Measurements from ENCODE around the gene AIRE. TPM values are rescaled to one million over a fixed set of nuclear protein-coding genes. Genes with fewer than 3 reads are reported as not detected.

The AIRE gene
- total RNA-seq, 4 donors from 2014 or later: not detected

DNA sequence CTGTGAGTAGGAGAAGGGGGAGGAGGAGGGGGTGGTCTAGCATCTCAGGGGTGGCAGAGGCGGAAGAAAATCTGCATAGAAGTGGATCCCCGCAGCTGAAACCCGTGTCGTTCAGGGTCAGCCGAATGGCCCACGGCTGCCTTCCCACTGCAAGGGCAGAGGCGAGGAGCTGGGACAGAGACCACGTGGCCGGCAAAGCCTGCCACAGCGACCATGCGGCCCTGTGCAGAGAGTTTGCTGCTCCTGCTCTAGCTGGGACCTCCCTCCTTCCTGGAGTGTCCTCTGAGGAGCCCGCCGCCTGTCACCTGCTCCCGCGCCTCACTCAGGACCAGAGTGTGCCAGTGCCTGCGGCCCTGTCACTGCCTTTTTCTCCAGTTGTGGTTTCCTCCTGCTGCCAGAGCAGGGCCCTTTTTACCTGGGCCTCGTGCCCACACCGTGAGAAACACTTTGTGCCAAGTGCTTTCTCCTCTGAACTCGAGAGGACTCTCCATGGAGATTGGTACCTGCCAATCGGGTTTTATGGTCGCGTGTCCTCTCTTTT, 62.3 kb downstream of the AIRE start:
- no peaks in the 10 kb centered on the region for H3K9me3 ChIP-seq
- H3K4me3 ChIP-seq: no peak overlapping the region
- intact Hi-C loops (cut with DNase I): no loop called here
- TF ChIP-seq POLR2A (IDR thresholded peaks at IDR 0.05; ENCODE audit: low read depth): no peak
- no peak for TF ChIP-seq EP300 (IDR thresholded peaks at IDR 0.05)
- TF ChIP-seq, protein P1, sequence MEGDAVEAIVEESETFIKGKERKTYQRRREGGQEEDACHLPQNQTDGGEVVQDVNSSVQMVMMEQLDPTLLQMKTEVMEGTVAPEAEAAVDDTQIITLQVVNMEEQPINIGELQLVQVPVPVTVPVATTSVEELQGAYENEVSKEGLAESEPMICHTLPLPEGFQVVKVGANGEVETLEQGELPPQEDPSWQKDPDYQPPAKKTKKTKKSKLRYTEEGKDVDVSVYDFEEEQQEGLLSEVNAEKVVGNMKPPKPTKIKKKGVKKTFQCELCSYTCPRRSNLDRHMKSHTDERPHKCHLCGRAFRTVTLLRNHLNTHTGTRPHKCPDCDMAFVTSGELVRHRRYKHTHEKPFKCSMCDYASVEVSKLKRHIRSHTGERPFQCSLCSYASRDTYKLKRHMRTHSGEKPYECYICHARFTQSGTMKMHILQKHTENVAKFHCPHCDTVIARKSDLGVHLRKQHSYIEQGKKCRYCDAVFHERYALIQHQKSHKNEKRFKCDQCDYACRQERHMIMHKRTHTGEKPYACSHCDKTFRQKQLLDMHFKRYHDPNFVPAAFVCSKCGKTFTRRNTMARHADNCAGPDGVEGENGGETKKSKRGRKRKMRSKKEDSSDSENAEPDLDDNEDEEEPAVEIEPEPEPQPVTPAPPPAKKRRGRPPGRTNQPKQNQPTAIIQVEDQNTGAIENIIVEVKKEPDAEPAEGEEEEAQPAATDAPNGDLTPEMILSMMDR (IDR thresholded peaks at IDR 0.05): no peak
- no peak for TF ChIP-seq POLR2AphosphoS5 (IDR thresholded peaks at IDR 0.05)
- no peak overlapping the region for H3K27ac ChIP-seq (replicated peaks in 1 of 4)
- no peak for DNase-seq (ENCODE audit: extremely low spot score)
- peaks cover 0 to 18% (median 8%) of the 10 kb centered on the region in 4 donors for H3K4me1 ChIP-seq
- H3K27me3 ChIP-seq: peaks cover 0 to 79% (median 10%) of the 10 kb centered on the region in 4 donors
- no peaks in the 10 kb centered on the region for H3K36me3 ChIP-seq
- 48% methylated on average over 14 of the region's 22 CpGs for WGBS

Small RNAs within 50 kb of the gene (small RNA-seq; reads per million reads assigned to genes)
- gene AP001059.3: 0 reads per million in 3 donors

Other genes with a start within 250 kb of the AIRE start
- gene PWP2, start 178.5 kb upstream of the AIRE start, total RNA-seq: 10 to 100 TPM in 1 of 4 donors, 1 to 10 TPM in 3; 1.9 to 10.8 (median 6.7) TPM
- gene GATD3, start 152.2 kb upstream of the AIRE start, total RNA-seq: 10 to 100 TPM in 2 of 4 donors, 1 to 10 TPM in 2; 4.3 to 31.6 (median 9.0) TPM
- 1 to 10 TPM in 2 of 4 donors, under 1 TPM in 2; 0.42 to 1.7 (median 0.95) TPM for gene ICOSLG, start 44.9 kb upstream of the AIRE start, total RNA-seq
- gene DNMT3L, start 24.0 kb upstream of the AIRE start, total RNA-seq: not detected
- gene PFKL, start 14.2 kb downstream of the AIRE start, total RNA-seq: 100 to 1,000 TPM in 1 of 4 donors, 10 to 100 TPM in 3; 61.5 to 109 (median 83.4) TPM
- 10 to 100 TPM; 26.6 to 43.5 (median 32.3) TPM for gene CFAP410, start 53.5 kb downstream of the AIRE start, total RNA-seq
- gene TRPM2, start 67.7 kb downstream of the AIRE start, total RNA-seq: 1 to 10 TPM; 1.6 to 3.5 (median 2.7) TPM
- gene LRRC3, start 169.6 kb downstream of the AIRE start, total RNA-seq: 1 to 10 TPM; 3.3 to 6.6 (median 5.3) TPM